GM19023 (cell line): Measurements from ENCODE around the gene DHRS13.

ENCODE experiments used
- ATAC-seq: cut with Tn5 transposase; IDR thresholded peaks from one replicate; pipeline ENCODE4 v1.9.1; 2021; ENCODE audit warnings: mild to moderate bottlenecking, moderate library complexity; ENCODE audit not compliant: unreplicated experiment

DHRS13 gene

GRCh38 chr17:28902819-28903545 is at the start of gene DHRS13:
Gene DHRS13, minus strand, starts transcription at chr17:28903079. Its CDS starts 135 bp downstream, at chr17:28902944.
- peak; percentile 88 for ATAC-seq

- peak; percentile 54 for ATAC-seq
Measured at GRCh38 chr17:28951991-28952975, 49.4 kb upstream of the DHRS13 start.

- ATAC-seq = peak; percentile 57
Measured at GRCh38 chr17:28951428-28951990, 48.6 kb upstream of the DHRS13 start, which contains the start of gene PHF12. Gene PHF12, minus strand, starts transcription at chr17:28951518. Its CDS starts 558 bp downstream, at chr17:28950960.

- ATAC-seq = no peak
Measured at GRCh38 chr17:28950752-28951427, 48.0 kb upstream of the DHRS13 start.

GRCh38 chr17:28950017-28950751 is 47.3 kb upstream of the DHRS13 start:
- ATAC-seq = no peak

GRCh38 chr17:28949185-28950016 is 46.5 kb upstream of the DHRS13 start:
- no peak for ATAC-seq

GRCh38 chr17:28948873-28949184 is 46.0 kb upstream of the DHRS13 start:
- no peak for ATAC-seq

GRCh38 chr17:28948342-28948741 is 45.5 kb upstream of the DHRS13 start:
- no peak for ATAC-seq

GRCh38 chr17:28947639-28948038 is 44.8 kb upstream of the DHRS13 start:
- no peak for ATAC-seq

- no peak for ATAC-seq
Measured at GRCh38 chr17:28946239-28946638, 43.4 kb upstream of the DHRS13 start.

GRCh38 chr17:28944862-28945741 is 42.2 kb upstream of the DHRS13 start:
- ATAC-seq = no peak

GRCh38 chr17:28944343-28944742 is 41.5 kb upstream of the DHRS13 start:
- no peak for ATAC-seq

GRCh38 chr17:28942925-28943324 is 40.0 kb upstream of the DHRS13 start:
- no peak for ATAC-seq

- ATAC-seq = no peak
Measured at GRCh38 chr17:28941251-28941650, 38.4 kb upstream of the DHRS13 start.

- no peak for ATAC-seq
Measured at GRCh38 chr17:28940675-28941074, 37.8 kb upstream of the DHRS13 start.

GRCh38 chr17:28940142-28940541 is 37.3 kb upstream of the DHRS13 start:
- ATAC-seq = no peak

- no peak for ATAC-seq
Measured at GRCh38 chr17:28938552-28938951, 35.7 kb upstream of the DHRS13 start.

GRCh38 chr17:28937044-28937729 is 34.3 kb upstream of the DHRS13 start:
- no peak for ATAC-seq
